GM12801 (cell line): ENCODE results near the gene GABRQ.
"Not testable (repeated sequence)": the region's sequence is repeated elsewhere in the genome, so short reads cannot be mapped to it uniquely, and the experiment has no call there.

Source experiments
- TF ChIP-seq, protein P1 (sequence below): IDR thresholded peaks from one replicate; pipeline ENCODE4 v1.5.1; 2011; ENCODE audit warnings: control low read depth; ENCODE audit not compliant: insufficient read length; ENCODE audit errors: extremely low read depth

The GABRQ gene

DNA sequence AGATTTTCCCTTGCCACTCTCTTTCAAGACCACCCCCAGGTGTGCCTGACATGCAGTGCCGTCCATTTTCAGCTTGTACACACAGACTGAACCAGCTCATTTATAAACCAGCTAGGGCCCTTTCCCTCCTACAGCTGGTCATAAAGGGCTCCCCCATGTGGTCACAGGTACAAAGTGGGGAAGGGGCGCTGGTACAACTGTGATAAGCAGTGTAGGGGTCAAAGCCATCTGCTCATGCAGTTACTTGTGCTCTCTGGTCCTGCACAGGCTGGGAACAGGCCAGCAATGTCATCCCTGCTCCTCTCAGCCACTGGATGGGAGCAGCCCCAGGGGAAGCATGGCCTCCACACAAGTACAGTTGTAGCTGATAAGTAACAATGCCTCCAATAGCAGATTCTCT lies 20.6 kb downstream of the GABRQ start:
- TF ChIP-seq, protein P1, sequence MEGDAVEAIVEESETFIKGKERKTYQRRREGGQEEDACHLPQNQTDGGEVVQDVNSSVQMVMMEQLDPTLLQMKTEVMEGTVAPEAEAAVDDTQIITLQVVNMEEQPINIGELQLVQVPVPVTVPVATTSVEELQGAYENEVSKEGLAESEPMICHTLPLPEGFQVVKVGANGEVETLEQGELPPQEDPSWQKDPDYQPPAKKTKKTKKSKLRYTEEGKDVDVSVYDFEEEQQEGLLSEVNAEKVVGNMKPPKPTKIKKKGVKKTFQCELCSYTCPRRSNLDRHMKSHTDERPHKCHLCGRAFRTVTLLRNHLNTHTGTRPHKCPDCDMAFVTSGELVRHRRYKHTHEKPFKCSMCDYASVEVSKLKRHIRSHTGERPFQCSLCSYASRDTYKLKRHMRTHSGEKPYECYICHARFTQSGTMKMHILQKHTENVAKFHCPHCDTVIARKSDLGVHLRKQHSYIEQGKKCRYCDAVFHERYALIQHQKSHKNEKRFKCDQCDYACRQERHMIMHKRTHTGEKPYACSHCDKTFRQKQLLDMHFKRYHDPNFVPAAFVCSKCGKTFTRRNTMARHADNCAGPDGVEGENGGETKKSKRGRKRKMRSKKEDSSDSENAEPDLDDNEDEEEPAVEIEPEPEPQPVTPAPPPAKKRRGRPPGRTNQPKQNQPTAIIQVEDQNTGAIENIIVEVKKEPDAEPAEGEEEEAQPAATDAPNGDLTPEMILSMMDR, result no peak

- TF ChIP-seq, protein P1, result no peak
Measured at GRCh38 chrX:152663086-152663485, 25.4 kb downstream of the GABRQ start.

DNA sequence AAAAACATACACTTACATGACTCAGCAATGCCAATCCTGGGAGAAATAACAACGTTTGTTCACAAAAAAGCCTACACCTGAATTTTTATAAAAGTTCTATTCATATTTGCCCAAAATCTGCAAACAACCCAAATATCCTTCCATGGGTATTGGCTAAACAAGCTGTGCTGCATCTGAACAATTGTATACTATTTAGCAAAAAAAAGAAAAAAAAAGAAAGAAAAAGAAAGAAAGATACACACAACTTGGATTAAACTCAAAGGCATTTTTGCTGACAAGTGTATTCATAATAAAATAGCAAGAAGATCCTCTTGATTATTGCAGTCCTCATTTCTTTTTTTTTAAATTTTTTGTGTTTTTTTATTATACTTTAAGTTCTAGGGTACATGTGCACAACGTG lies 36.4 kb downstream of the GABRQ start:
- TF ChIP-seq, protein P1, result no peak

DNA sequence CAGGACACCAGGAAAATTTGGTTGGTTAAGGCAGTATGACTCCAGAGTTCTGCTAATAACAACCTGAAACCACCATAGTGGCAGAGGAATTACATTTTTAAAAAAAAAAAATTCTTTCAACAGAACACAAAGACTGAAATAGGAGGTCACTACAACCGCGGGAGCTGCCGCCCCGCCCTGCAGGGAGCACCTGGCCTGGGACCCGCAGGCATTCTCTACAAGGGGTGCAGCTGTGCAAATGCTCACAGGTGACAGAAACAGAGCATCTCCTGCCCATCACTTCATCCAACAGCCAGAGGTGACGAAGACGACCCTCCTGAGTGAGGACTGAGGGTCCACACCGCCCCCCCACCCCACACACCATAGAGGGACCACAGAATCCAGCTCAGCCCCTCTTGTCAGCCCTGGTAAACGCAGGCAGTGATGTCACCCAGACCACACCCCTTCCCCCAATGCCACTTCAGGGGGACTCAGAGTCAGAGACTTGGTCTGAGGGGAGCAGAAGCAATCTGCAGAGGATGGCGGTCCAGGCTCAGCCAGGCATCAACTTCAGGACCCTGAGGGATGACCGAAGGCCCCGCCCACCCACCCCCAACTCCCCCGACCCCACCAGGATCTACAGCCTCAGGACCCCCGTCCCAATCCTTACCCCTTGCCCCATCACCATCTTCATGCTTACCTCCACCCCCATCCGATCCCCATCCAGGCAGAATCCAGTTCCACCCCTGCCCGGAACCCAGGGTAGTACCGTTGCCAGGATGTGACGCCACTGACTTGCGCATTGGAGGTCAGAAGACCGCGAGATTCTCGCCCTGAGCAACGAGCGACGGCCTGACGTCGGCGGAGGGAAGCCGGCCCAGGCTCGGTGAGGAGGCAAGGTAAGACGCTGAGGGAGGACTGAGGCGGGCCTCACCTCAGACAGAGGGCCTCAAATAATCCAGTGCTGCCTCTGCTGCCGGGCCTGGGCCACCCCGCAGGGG lies 60.5 kb downstream of the GABRQ start, which contains the start of gene MAGEA3:
Gene MAGEA3 (plus strand): TSS at position 843 of the 980 bp plus-strand sequence. CDS start 2,039 bp downstream, outside the sequence.
- TF ChIP-seq, protein P1, result not testable (repeated sequence)
